Bronchial epithelial cell (primary cell): Measurements from ENCODE around the gene NANS. TPM values are rescaled to one million over a fixed set of nuclear protein-coding genes. Genes with fewer than 3 reads are reported as not detected.
"Not testable (repeated sequence)": the region's sequence is repeated elsewhere in the genome, so short reads cannot be mapped to it uniquely, and the experiment has no call there.

Experiments used
- DNase-seq: peaks from one replicate; pipeline ENCODE4 v3.0.0-alpha.2; 2010; ENCODE audit warnings: low read depth
- FAIRE-seq: peaks from 2 replicates; lab custom pipeline; 2011; peaks lifted over from hg19 to GRCh38; lab: Jason Lieb, UNC
- H3K27me3 ChIP-seq: 2 replicates; pipeline ENCODE4 v1.5.1; 2011; ENCODE audit warnings: low read length; ENCODE audit not compliant: control insufficient read depth, insufficient read depth
- H3K36me3 ChIP-seq: 2 replicates; pipeline ENCODE4 v1.5.1; 2011; ENCODE audit warnings: low read length; ENCODE audit not compliant: control insufficient read depth, insufficient read depth
- H3K4me3 ChIP-seq: 2 replicates; pipeline ENCODE4 v1.5.1; 2011; ENCODE audit warnings: mild to moderate bottlenecking, low read depth, low read length, control low read depth
- total RNA-seq: library from RNA; depleted of rRNA; stranded (reverse); fragments of >200 nt; gene quantifications from 2 replicates; pipeline ENCODE4 v1.2.1, GENCODE V29; 2014
- TF ChIP-seq, protein P1 (sequence below): IDR thresholded peaks from 2 replicates; pipeline ENCODE4 v1.5.1; 2011; ENCODE audit warnings: mild to moderate bottlenecking, moderate library complexity, low read length, control low read depth, inconsistent platforms; ENCODE audit not compliant: insufficient read depth, severe bottlenecking

The NANS gene
- total RNA-seq, 1 donor from 2014 or later = 118 TPM

- TF ChIP-seq, protein P1, sequence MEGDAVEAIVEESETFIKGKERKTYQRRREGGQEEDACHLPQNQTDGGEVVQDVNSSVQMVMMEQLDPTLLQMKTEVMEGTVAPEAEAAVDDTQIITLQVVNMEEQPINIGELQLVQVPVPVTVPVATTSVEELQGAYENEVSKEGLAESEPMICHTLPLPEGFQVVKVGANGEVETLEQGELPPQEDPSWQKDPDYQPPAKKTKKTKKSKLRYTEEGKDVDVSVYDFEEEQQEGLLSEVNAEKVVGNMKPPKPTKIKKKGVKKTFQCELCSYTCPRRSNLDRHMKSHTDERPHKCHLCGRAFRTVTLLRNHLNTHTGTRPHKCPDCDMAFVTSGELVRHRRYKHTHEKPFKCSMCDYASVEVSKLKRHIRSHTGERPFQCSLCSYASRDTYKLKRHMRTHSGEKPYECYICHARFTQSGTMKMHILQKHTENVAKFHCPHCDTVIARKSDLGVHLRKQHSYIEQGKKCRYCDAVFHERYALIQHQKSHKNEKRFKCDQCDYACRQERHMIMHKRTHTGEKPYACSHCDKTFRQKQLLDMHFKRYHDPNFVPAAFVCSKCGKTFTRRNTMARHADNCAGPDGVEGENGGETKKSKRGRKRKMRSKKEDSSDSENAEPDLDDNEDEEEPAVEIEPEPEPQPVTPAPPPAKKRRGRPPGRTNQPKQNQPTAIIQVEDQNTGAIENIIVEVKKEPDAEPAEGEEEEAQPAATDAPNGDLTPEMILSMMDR = peak; percentile 88
- FAIRE-seq (no peak), DNase-seq (peak; percentile 43)
- Histone ChIP-seq H3K4me3 (no peak overlapping the region), H3K27me3 (no peaks in the 10 kb centered on the region), H3K36me3 (peaks cover 1% of the 10 kb centered on the region)
These were observed 17.8 kb downstream of the NANS start for GRCh38 chr9:98074115-98074990.

GRCh38 chr9:98075332-98075805 lies 18.8 kb downstream of the NANS start:
- FAIRE-seq (peak; percentile 64), DNase-seq (peak; percentile 91)
- no peak overlapping the region for H3K4me3 ChIP-seq
- TF ChIP-seq, protein P1 = no peak
- peaks cover 1% of the 10 kb centered on the region for H3K36me3 ChIP-seq
- no peaks in the 10 kb centered on the region for H3K27me3 ChIP-seq

DNA sequence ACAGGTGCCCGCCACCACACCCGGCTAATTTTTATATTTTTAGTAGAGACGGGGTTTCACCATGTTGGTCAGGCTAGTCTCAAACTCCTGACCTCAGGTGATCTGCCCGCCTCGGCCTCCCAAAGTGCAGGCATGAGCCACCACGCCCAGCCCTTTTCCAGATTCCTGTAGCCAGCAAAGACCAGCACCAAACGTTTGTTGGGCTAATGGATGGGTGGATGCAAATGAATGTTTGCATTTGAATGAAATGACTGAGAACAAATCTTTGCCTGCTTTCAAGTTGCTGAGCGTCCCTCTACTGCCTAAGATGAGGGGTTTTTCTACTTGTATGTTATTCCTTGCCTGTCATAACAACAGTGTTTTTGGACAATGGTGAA lies 20.0 kb downstream of the NANS start:
- H3K27me3 ChIP-seq, H3K4me3 ChIP-seq, FAIRE-seq, DNase-seq, H3K36me3 ChIP-seq: not testable (repeated sequence)

GRCh38 chr9:98078895-98079294 lies 22.4 kb downstream of the NANS start:
- FAIRE-seq (no peak), DNase-seq (no peak)
- Histone ChIP-seq H3K27me3 (no peaks in the 10 kb centered on the region), H3K36me3 (peaks cover 7% of the 10 kb centered on the region), H3K4me3 (no peak overlapping the region)
- TF ChIP-seq, protein P1 = no peak

DNA sequence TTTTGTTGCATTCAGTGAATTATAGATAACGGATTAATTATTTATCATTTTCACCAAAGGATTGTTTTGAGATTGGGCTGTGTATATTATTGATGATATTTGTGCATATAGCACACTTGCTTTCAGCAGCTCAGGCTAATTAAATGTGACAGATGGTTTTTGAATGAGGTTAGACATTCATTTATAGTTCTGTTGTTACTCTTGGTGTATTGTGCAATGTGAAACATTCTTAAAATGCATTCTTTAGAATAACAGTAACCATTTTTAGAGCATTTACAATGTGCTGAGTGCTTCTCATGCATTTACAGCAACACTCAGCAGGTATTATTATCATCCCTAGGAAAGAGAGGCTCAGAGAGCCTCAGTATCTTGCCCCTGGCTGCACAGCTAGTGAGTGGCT lies 23.8 kb downstream of the NANS start:
- TF ChIP-seq, protein P1 = no peak
- H3K4me3 ChIP-seq = no peak overlapping the region
- DNase-seq (no peak), FAIRE-seq (no peak)
- H3K27me3 ChIP-seq = no peaks in the 10 kb centered on the region
- peaks cover 8% of the 10 kb centered on the region for H3K36me3 ChIP-seq

DNA sequence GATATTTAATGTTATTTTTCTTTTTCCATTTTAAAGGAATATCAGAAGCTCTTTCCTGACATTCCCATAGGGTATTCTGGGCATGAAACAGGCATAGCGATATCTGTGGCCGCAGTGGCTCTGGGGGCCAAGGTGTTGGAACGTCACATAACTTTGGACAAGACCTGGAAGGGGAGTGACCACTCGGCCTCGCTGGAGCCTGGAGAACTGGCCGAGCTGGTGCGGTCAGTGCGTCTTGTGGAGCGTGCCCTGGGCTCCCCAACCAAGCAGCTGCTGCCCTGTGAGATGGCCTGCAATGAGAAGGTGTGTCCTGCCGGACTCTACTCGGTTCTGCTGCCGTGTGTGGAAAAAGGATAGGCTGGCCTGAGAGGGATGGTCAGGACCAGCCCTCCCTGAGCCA lies 24.2 kb downstream of the NANS start:
- H3K27me3 ChIP-seq = no peaks in the 10 kb centered on the region
- no peak for FAIRE-seq
- no peak overlapping the region for H3K4me3 ChIP-seq
- no peak for DNase-seq
- peaks cover 8% of the 10 kb centered on the region for H3K36me3 ChIP-seq
- TF ChIP-seq, protein P1 = no peak
